Heart left ventricle (tissue), 13 donors: ENCODE data around the gene OAS3.

ENCODE experiments used
- CTCF ChIP-seq, 12 donors: fragments of 200-600 bp; sonication (generic) in 4 of 12; IDR thresholded peaks; one replicate each; pipeline versions ENCODE4 v1.5.0 to v1.8.0; 2018 to 2022; ENCODE audit warnings: antibody characterized with exemption in 12 of 12, mild to moderate bottlenecking in 5 of 12
- POLR2A ChIP-seq, 2 donors: fragments of 450-650 bp; IDR thresholded peaks; one replicate each; pipeline ENCODE4 v1.6.1; 2017; ENCODE audit warnings: antibody characterized with exemption in 2 of 2, mild to moderate bottlenecking in 2 of 2, moderate library complexity in 2 of 2
- donor health status: ischemic (EF 13 %, LVEDD 7.1; RV severe dilation, severe dysfunction).
- donor health status: DM: no; HTN: yes; CAD: no.
- donor health status: DM: no; HTN: no; CAD: no.
- donor health status: ischemic (EF 25% LVEDD 6.9; RV normal size, moderate dysfunction).
- donor health status: ischemic (EF 25% LVEDD 5.7; RV mildly dilated, moderate dysfunction).
- donor health status: ischemic (EF 35%, LVEDD 5.7; RV mildly dilated, moderate dysfunction).
- donor health status: nonischemic (EF 11% LVEDD 7.7; RV severe dilation, severe dysfunction).
- donor health status: DM: yes; HTN: yes; CAD: no.
- donor health status: PGD.
- donor health status: ischemic (EF 29% LVEDD 5.4; RV normal size, mild dysfunction).
- donor health status: nonischemic (EF 23%, LVEDD 6.1; RV moderate dilation, normal function).

- no peak for TF ChIP-seq CTCF (IDR thresholded peaks at IDR 0.05)
- TF ChIP-seq POLR2A (IDR thresholded peaks at IDR 0.05) = no peak
Observed at GRCh38 chr12:112927925-112928324, 10.3 kb upstream of the OAS3 start.
